ENCODE measurements around the gene JMJD1C.

GRCh38 chr10:63161592-63161991 is 304.2 kb downstream of the JMJD1C start:
- TF ChIP-seq CTCF (IDR thresholded peaks at IDR 0.05; ENCODE audit: insufficient read depth, low read length, poor library complexity, severe bottlenecking) (no peak), EZH2phosphoT487 (conservative IDR thresholded peaks at IDR 0.05; ENCODE audit: low read length) (no peak)

All from SU-DHL-6 (cell line).